ENCODE data around the gene DLG1.

DNA sequence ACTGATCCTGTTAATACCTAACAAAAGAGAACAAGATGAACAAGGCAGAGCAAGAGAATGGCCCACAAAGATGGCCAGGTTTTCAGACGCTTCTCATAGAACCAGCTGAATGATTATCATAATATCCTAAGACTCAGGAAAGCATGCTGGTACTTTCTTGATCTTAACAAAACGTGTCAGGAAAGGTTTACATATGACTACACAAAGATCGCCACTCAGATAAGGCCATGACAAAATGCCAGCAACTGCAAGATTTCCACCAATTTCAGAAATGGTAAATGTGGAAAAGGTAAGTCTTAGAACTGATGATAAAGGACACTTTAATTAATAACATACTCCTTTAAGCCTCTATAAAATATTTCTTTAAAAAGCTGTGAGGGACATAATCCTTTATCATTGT, 108.8 kb downstream of the DLG1 start:
- no peak for TF ChIP-seq ZNF263 (CRISPR knock-in tag; IDR thresholded peaks at IDR 0.05; ENCODE audit: borderline replicate concordance)
- no peak for TF ChIP-seq PHF8 (IDR thresholded peaks at IDR 0.05; ENCODE audit: borderline replicate concordance, low read length)
- no peak for TF ChIP-seq TEAD4 (IDR thresholded peaks at IDR 0.05; ENCODE audit: low read length)
- no peak for TF ChIP-seq TEAD4 (CRISPR knock-in tag; IDR thresholded peaks at IDR 0.05; ENCODE audit: borderline replicate concordance)
- no peak for TF ChIP-seq NR1H2 (CRISPR knock-in tag; IDR thresholded peaks at IDR 0.05)
- TF ChIP-seq, protein P1, sequence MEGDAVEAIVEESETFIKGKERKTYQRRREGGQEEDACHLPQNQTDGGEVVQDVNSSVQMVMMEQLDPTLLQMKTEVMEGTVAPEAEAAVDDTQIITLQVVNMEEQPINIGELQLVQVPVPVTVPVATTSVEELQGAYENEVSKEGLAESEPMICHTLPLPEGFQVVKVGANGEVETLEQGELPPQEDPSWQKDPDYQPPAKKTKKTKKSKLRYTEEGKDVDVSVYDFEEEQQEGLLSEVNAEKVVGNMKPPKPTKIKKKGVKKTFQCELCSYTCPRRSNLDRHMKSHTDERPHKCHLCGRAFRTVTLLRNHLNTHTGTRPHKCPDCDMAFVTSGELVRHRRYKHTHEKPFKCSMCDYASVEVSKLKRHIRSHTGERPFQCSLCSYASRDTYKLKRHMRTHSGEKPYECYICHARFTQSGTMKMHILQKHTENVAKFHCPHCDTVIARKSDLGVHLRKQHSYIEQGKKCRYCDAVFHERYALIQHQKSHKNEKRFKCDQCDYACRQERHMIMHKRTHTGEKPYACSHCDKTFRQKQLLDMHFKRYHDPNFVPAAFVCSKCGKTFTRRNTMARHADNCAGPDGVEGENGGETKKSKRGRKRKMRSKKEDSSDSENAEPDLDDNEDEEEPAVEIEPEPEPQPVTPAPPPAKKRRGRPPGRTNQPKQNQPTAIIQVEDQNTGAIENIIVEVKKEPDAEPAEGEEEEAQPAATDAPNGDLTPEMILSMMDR (IDR thresholded peaks at IDR 0.05 in 2 of 3, conservative IDR thresholded peaks at IDR 0.05 in 1 of 3; ENCODE audit: insufficient read depth in 2 of 3, low read depth in 1 of 3, low read length in 3 of 3): no peak
- no peak for TF ChIP-seq RB1 (IDR thresholded peaks at IDR 0.05; ENCODE audit: low read depth)
- TF ChIP-seq, protein P2, sequence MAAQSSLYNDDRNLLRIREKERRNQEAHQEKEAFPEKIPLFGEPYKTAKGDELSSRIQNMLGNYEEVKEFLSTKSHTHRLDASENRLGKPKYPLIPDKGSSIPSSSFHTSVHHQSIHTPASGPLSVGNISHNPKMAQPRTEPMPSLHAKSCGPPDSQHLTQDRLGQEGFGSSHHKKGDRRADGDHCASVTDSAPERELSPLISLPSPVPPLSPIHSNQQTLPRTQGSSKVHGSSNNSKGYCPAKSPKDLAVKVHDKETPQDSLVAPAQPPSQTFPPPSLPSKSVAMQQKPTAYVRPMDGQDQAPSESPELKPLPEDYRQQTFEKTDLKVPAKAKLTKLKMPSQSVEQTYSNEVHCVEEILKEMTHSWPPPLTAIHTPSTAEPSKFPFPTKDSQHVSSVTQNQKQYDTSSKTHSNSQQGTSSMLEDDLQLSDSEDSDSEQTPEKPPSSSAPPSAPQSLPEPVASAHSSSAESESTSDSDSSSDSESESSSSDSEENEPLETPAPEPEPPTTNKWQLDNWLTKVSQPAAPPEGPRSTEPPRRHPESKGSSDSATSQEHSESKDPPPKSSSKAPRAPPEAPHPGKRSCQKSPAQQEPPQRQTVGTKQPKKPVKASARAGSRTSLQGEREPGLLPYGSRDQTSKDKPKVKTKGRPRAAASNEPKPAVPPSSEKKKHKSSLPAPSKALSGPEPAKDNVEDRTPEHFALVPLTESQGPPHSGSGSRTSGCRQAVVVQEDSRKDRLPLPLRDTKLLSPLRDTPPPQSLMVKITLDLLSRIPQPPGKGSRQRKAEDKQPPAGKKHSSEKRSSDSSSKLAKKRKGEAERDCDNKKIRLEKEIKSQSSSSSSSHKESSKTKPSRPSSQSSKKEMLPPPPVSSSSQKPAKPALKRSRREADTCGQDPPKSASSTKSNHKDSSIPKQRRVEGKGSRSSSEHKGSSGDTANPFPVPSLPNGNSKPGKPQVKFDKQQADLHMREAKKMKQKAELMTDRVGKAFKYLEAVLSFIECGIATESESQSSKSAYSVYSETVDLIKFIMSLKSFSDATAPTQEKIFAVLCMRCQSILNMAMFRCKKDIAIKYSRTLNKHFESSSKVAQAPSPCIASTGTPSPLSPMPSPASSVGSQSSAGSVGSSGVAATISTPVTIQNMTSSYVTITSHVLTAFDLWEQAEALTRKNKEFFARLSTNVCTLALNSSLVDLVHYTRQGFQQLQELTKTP (IDR thresholded peaks at IDR 0.05; ENCODE audit: low read depth in 1 of 2, partially characterized antibody in 2 of 2): no peak
- TF ChIP-seq HDAC8 (tag; IDR thresholded peaks at IDR 0.05): no peak
